Measurements from ENCODE around the gene MORC2. TPM values are rescaled to one million over a fixed set of nuclear protein-coding genes. Genes with fewer than 3 reads are reported as not detected.

The MORC2 gene
- total and polyA plus RNA-seq, 4 donors: 11.9 to 24.7 (median 20.7) TPM

DNA sequence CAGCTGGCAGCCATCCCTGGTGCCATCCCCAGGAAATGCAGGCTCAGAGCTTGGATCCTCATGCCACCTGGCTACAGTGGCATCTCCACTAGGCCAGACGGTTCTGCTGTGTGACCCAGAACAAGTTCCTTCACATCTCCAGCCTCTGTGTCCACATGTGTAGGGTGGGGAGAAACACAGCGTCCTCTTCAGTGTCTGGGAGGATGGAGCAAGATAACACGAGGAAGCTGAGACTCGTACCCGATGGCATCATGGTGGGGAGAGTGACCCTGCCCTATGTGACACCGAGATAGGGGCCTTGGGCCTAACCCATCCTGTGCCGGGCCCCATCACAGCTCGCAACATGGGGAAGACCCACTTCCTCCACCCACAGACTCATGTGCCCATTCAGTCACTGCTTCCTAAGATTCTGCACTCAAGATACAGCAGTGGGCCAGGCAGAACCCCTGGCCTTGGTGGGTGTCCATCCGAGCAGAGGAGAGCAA lies 78.5 kb downstream of the MORC2 start:
- Histone ChIP-seq H3K36me3 (ENCODE audit: control insufficient read depth in 4 of 4, insufficient read depth in 4 of 4, low read length in 4 of 4) (peaks cover 0 to 31% (median 5%) of the 10 kb centered on the region in 4 donors), H3K27ac (ENCODE audit: low read depth in 1 of 2, low read length in 1 of 2) (no peak overlapping the region), H3K4me3 (no peak overlapping the region), H3K27me3 (ENCODE audit: control insufficient read depth in 3 of 3, insufficient read depth in 3 of 3, low read length in 2 of 3) (no peaks in the 10 kb centered on the region), H3K9ac (ENCODE audit: insufficient read depth in 1 of 2, low read length in 2 of 2) (no peak overlapping the region), H3K9me3 (ENCODE audit: control insufficient read depth in 4 of 4, insufficient read depth in 3 of 4, low read length in 3 of 4) (no peaks in the 10 kb centered on the region), H3K4me1 (ENCODE audit: control insufficient read depth in 5 of 5, insufficient read depth in 5 of 5, low read length in 5 of 5) (no peaks in the 10 kb centered on the region)
- no peak for ATAC-seq (ENCODE audit: insufficient read depth, low FRiP score)
- DNase-seq: no peak
- TF ChIP-seq, protein P1, sequence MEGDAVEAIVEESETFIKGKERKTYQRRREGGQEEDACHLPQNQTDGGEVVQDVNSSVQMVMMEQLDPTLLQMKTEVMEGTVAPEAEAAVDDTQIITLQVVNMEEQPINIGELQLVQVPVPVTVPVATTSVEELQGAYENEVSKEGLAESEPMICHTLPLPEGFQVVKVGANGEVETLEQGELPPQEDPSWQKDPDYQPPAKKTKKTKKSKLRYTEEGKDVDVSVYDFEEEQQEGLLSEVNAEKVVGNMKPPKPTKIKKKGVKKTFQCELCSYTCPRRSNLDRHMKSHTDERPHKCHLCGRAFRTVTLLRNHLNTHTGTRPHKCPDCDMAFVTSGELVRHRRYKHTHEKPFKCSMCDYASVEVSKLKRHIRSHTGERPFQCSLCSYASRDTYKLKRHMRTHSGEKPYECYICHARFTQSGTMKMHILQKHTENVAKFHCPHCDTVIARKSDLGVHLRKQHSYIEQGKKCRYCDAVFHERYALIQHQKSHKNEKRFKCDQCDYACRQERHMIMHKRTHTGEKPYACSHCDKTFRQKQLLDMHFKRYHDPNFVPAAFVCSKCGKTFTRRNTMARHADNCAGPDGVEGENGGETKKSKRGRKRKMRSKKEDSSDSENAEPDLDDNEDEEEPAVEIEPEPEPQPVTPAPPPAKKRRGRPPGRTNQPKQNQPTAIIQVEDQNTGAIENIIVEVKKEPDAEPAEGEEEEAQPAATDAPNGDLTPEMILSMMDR (IDR thresholded peaks at IDR 0.05; ENCODE audit: control extremely low read depth, extremely low read depth): no peak
- WGBS, 2 donors: 87 to 93% methylated on average over 9 of the region's 9 CpGs

DNA sequence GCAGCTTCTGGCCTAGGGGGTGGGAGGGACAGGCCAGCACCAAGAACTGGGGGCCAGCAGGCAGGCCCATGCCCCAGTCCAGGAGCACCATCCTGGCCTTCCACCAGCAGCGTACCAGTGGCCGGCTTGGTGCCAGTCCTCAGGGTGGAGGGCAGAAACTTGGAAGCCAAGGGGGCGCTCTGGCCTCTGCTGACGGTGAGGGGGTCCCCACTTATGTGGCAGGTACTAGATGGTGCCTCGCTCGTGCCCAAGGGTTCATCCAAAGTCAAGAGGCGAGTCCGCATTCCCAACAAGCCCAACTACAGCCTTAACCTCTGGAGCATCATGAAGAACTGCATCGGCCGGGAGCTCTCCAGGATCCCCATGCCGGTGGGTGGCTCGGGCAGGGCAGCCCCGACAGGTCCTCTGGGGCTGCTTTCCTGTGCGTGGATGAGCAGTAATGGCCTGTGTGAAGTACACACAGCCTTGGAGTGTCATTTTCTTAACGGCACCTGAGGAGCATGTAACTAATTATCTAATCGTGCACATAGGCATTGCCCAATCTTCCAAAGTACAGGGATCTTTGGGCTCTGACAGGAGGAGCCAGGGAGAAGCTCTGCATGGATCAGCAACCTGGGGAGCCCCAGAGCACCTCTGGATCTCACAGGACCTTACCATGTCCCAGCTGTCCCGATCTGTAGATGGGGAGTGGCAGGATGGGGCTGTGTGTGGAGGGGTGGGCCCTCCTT lies 79.1 kb downstream of the MORC2 start:
- H3K27ac ChIP-seq (ENCODE audit: low read depth in 1 of 2, low read length in 1 of 2): no peak overlapping the region
- WGBS, 2 donors: 93% methylated on average over 17 of the region's 17 CpGs
- H3K27me3 ChIP-seq (ENCODE audit: control insufficient read depth in 3 of 3, insufficient read depth in 3 of 3, low read length in 2 of 3): no peaks in the 10 kb centered on the region
- peaks cover 0 to 31% (median 4%) of the 10 kb centered on the region in 4 donors for H3K36me3 ChIP-seq (ENCODE audit: control insufficient read depth in 4 of 4, insufficient read depth in 4 of 4, low read length in 4 of 4)
- no peak overlapping the region for H3K4me3 ChIP-seq
- no peaks in the 10 kb centered on the region for H3K9me3 ChIP-seq (ENCODE audit: control insufficient read depth in 4 of 4, insufficient read depth in 3 of 4, low read length in 3 of 4)
- DNase-seq: no peak
- H3K9ac ChIP-seq (ENCODE audit: insufficient read depth in 1 of 2, low read length in 2 of 2): no peak overlapping the region
- TF ChIP-seq, protein P1 (IDR thresholded peaks at IDR 0.05; ENCODE audit: control extremely low read depth, extremely low read depth): no peak
- no peaks in the 10 kb centered on the region for H3K4me1 ChIP-seq (ENCODE audit: control insufficient read depth in 5 of 5, insufficient read depth in 5 of 5, low read length in 5 of 5)
- ATAC-seq (ENCODE audit: insufficient read depth, low FRiP score): no peak

DNA sequence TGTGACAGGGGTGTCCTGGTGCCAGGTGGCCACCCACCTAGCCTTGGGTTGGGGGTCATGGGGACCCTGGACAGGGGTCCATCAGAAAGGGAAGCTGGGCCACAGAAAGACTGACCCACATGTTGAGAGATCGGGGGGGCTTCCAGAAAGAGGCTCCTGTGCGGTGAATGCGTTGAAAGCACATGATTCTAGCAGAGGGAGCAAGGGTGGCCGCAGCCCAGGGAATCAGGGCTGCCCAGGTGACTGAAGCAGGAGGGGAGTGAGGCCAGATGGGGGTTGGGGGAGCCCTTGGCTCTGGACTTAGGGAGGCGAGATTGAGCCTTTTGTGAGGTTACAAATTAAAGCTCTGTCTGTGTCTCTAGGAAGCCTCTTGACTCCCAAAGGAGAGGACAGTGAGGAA lies 80.7 kb downstream of the MORC2 start:
- peaks cover 0 to 20% (median 4%) of the 10 kb centered on the region in 4 donors for H3K36me3 ChIP-seq (ENCODE audit: control insufficient read depth in 4 of 4, insufficient read depth in 4 of 4, low read length in 4 of 4)
- no peaks in the 10 kb centered on the region for H3K27me3 ChIP-seq (ENCODE audit: control insufficient read depth in 3 of 3, insufficient read depth in 3 of 3, low read length in 2 of 3)
- ATAC-seq (ENCODE audit: insufficient read depth, low FRiP score): no peak
- no peak overlapping the region for H3K9ac ChIP-seq (ENCODE audit: insufficient read depth in 1 of 2, low read length in 2 of 2)
- no peak for DNase-seq
- no peak overlapping the region for H3K4me3 ChIP-seq
- 96% methylated on average over 5 of the region's 5 CpGs for WGBS, 2 donors
- TF ChIP-seq, protein P1 (IDR thresholded peaks at IDR 0.05; ENCODE audit: control extremely low read depth, extremely low read depth): no peak
- H3K4me1 ChIP-seq (ENCODE audit: control insufficient read depth in 5 of 5, insufficient read depth in 5 of 5, low read length in 5 of 5): peaks cover 0 to 6% (median 0%) of the 10 kb centered on the region in 5 donors
- no peak overlapping the region for H3K27ac ChIP-seq (ENCODE audit: low read depth in 1 of 2, low read length in 1 of 2)
- H3K9me3 ChIP-seq (ENCODE audit: control insufficient read depth in 4 of 4, insufficient read depth in 3 of 4, low read length in 3 of 4): no peaks in the 10 kb centered on the region

All from lung (tissue), 12 donors.